HepG2 (cell line): ENCODE measurements around the gene HOXA13. TPM values are rescaled to one million over a fixed set of nuclear protein-coding genes. Genes with fewer than 3 reads are reported as not detected.
A peak's percentile ranks its signal among the peaks of the same experiment; 100 is the strongest.

Experiments used
- AKNA ChIP-seq: sonication (generic); formaldehyde crosslinking; IDR thresholded peaks from 2 replicates; pipeline ENCODE4 v1.4.0; 2020; ENCODE audit warnings: missing genetic modification reagents, borderline replicate concordance
- CHD4 ChIP-seq: fragments of 200-600 bp; sonication (generic); IDR thresholded peaks from 2 replicates; pipeline ENCODE4 v1.7.0; 2017; ENCODE audit warnings: mild to moderate bottlenecking, low read length, borderline replicate concordance
- JUN ChIP-seq: sonication (generic); formaldehyde crosslinking; IDR thresholded peaks from 2 replicates; pipeline ENCODE4 v1.4.0; 2020; ENCODE audit warnings: mild to moderate bottlenecking, missing genetic modification reagents
- KAT8 ChIP-seq: IDR thresholded peaks from 2 replicates; pipeline ENCODE4 v1.6.1; 2016; ENCODE audit warnings: missing genetic modification reagents, missing compliant biosample characterization
- KMT2A ChIP-seq: sonication (generic); formaldehyde crosslinking; IDR thresholded peaks from 2 replicates; pipeline ENCODE4 v1.4.0; 2020; ENCODE audit warnings: missing genetic modification reagents
- PHF5A ChIP-seq: IDR thresholded peaks from one replicate; pipeline ENCODE4 v1.6.1; 2018; ENCODE audit warnings: low read depth, missing genetic modification reagents; ENCODE audit not compliant: unreplicated experiment
- PHF8 ChIP-seq: sonication (generic); formaldehyde crosslinking; IDR thresholded peaks from 2 replicates; pipeline ENCODE4 v1.5.0; 2020; ENCODE audit warnings: missing genetic modification reagents
- RBM22 ChIP-seq: fragments of 200-400 bp; formaldehyde crosslinking; optimal IDR thresholded peaks from 2 replicates; pipeline ENCODE3; 2017; ENCODE audit warnings: mild to moderate bottlenecking, low read length, moderate library complexity
- RNF2 ChIP-seq: fragments of 450-650 bp; conservative IDR thresholded peaks from 2 replicates; pipeline ENCODE4 v1.6.1; 2016; ENCODE audit warnings: low read depth
- SALL1 ChIP-seq: sonication (generic); formaldehyde crosslinking; IDR thresholded peaks from 2 replicates; pipeline ENCODE4 v1.8.0; 2022; ENCODE audit warnings: mild to moderate bottlenecking, missing genetic modification reagents
- SAP130 ChIP-seq: IDR thresholded peaks from 2 replicates; pipeline ENCODE4 v1.6.1; 2016; ENCODE audit warnings: low read depth
- ZBTB4 ChIP-seq: sonication (generic); formaldehyde crosslinking; IDR thresholded peaks from 2 replicates; pipeline ENCODE4 v1.4.0; 2020; ENCODE audit warnings: missing genetic modification reagents, mild to moderate bottlenecking, borderline replicate concordance
- ZBTB7A ChIP-seq: sonication (generic); formaldehyde crosslinking; IDR thresholded peaks from 2 replicates; pipeline ENCODE4 v1.8.0; 2022; ENCODE audit warnings: mild to moderate bottlenecking, missing genetic modification reagents
- ZFP91 ChIP-seq: sonication (generic); formaldehyde crosslinking; IDR thresholded peaks from 2 replicates; pipeline ENCODE4 v1.9.0; 2022; ENCODE audit warnings: missing genetic modification reagents, mild to moderate bottlenecking, borderline replicate concordance
- ZNF556 ChIP-seq: sonication (generic); formaldehyde crosslinking; IDR thresholded peaks from 2 replicates; pipeline ENCODE4 v1.4.0; 2020; ENCODE audit warnings: mild to moderate bottlenecking, missing genetic modification reagents, borderline replicate concordance
- ZNF710 ChIP-seq: sonication (generic); formaldehyde crosslinking; IDR thresholded peaks from 2 replicates; pipeline ENCODE4 v1.5.0; 2020; ENCODE audit warnings: mild to moderate bottlenecking, missing genetic modification reagents, borderline replicate concordance
- ZNF775 ChIP-seq: sonication (generic); formaldehyde crosslinking; IDR thresholded peaks from 2 replicates; pipeline ENCODE4 v1.4.0; 2020; ENCODE audit warnings: missing genetic modification reagents, mild to moderate bottlenecking, moderate library complexity, borderline replicate concordance
- polyA plus RNA-seq, 8 experiments: library from polyadenylated mRNA; depleted of rRNA in 3 of 8; stranded (reverse) in 7 of 8; unstranded in 1 of 8; fragments of >200 nt; fragmentation: Illumina TruSeq in 4 of 8; extraction: Trizol in 4 of 8; gene quantifications; 2 replicates each; pipeline versions ENCODE4 v1.2.1 to v1.2.3, GENCODE V29; 2011 to 2016; ENCODE audit warnings: low read depth in 4 of 8, missing spikeins in 1 of 8, mixed read lengths in 1 of 8; ENCODE audit not compliant: insufficient read depth in 1 of 8
- total RNA-seq, 5 experiments: library from RNA; depleted of rRNA; stranded (reverse); fragments of >200 nt; fragmentation: Illumina TruSeq; extraction: Trizol; gene quantifications; 2 replicates each; pipeline ENCODE4 v1.2.3, GENCODE V29; 2016; ENCODE audit warnings: low read depth in 1 of 5

HOXA13 gene
- total and polyA plus RNA-seq, 2 of the 13 experiments (the other 11 are each of a cell fraction or from before 2014, with no cell fraction given), result 0.01 to 0.04 TPM

GRCh38 chr7:27160546-27161213 lies 39.2 kb downstream of the HOXA13 start (continued):
- no peak for TF ChIP-seq AKNA (CRISPR knock-in tag)
- peak; percentile 58; the same call in 1 of the 2 replicates for TF ChIP-seq ZNF710 (CRISPR knock-in tag)
- TF ChIP-seq CHD4, result no peak
- TF ChIP-seq RBM22, result no peak
- peak; percentile 51; the same call in 1 of the 2 replicates for TF ChIP-seq KMT2A (CRISPR knock-in tag)
- TF ChIP-seq ZBTB7A (CRISPR knock-in tag), result peak; percentile 54; the same call in 1 of the 2 replicates
- peak; percentile 54; the same call in 1 of the 2 replicates for TF ChIP-seq RNF2
- TF ChIP-seq PHF8 (CRISPR knock-in tag), result peak; percentile 59; the same call in 1 of the 2 replicates
- no peak for TF ChIP-seq ZBTB4
- TF ChIP-seq JUN (CRISPR knock-in tag), result no peak
- 0 out of 2 replicates have a peak, but pooled peaks have one; percentile 21 for TF ChIP-seq ZNF556
- no peak for TF ChIP-seq ZNF775 (CRISPR knock-in tag)
- peak; percentile 42 for TF ChIP-seq SAP130 (CRISPR knock-in tag)
- peak; percentile 94 for TF ChIP-seq KAT8 (CRISPR knock-in tag)
- TF ChIP-seq PHF5A, result no peak
- peak; percentile 81 for TF ChIP-seq SALL1 (CRISPR knock-in tag)
- TF ChIP-seq ZFP91 (CRISPR knock-in tag), result peak; percentile 67; the same call in 1 of the 2 replicates
